DOHH2 (cell line): Measurements from ENCODE around the gene ADAP1.

Source experiments
- H3F3A ChIP-seq: fragments of 200-600 bp; sonication (generic), shearing (Covaris generic); 2 replicates; pipeline ENCODE4 v1.6.0; 2016; ENCODE audit warnings: antibody characterized with exemption, mild to moderate bottlenecking; ENCODE audit not compliant: control insufficient read depth, insufficient read depth
- H3K27ac ChIP-seq: fragments of 200-600 bp; sonication (generic); 2 replicates; pipeline ENCODE4 v1.5.1; 2014; ENCODE audit warnings: low read depth, mild to moderate bottlenecking, low read length, moderate library complexity
- H3K27me3 ChIP-seq: fragments of 200-600 bp; sonication (generic); 2 replicates; pipeline ENCODE4 v1.6.1; 2014; ENCODE audit warnings: mild to moderate bottlenecking, low read length, mixed read lengths; ENCODE audit not compliant: control insufficient read depth
- H3K36me3 ChIP-seq: fragments of 200-600 bp; sonication (generic); 2 replicates; pipeline ENCODE4 v1.6.1; 2014; ENCODE audit warnings: mild to moderate bottlenecking, low read length, moderate library complexity, mixed read lengths; ENCODE audit not compliant: control insufficient read depth
- H3K4me1 ChIP-seq: fragments of 200-600 bp; sonication (generic); 2 replicates; pipeline ENCODE4 v1.6.1; 2014; ENCODE audit warnings: mild to moderate bottlenecking, low read length, mixed read lengths; ENCODE audit not compliant: control insufficient read depth
- H3K4me2 ChIP-seq: fragments of 200-600 bp; sonication (generic); 2 replicates; pipeline ENCODE4 v1.6.0; 2014; ENCODE audit warnings: mild to moderate bottlenecking, low read length, moderate library complexity
- H3K4me3 ChIP-seq: fragments of 200-600 bp; sonication (generic); 2 replicates; pipeline ENCODE4 v1.5.1; 2014; ENCODE audit warnings: mild to moderate bottlenecking, low read length, mixed read lengths
- H3K79me2 ChIP-seq: fragments of 200-600 bp; sonication (generic); 2 replicates; pipeline ENCODE4 v1.6.1; 2014; ENCODE audit warnings: mild to moderate bottlenecking, low read length, mixed read lengths; ENCODE audit not compliant: control insufficient read depth
- H3K9me2 ChIP-seq: fragments of 200-600 bp; sonication (generic); replicated peaks from 2 replicates; pipeline ENCODE4 v1.6.1; 2014; ENCODE audit warnings: mild to moderate bottlenecking, low read length, mixed read lengths; ENCODE audit not compliant: control insufficient read depth
- H3K9me3 ChIP-seq: fragments of 200-600 bp; sonication (generic); 2 replicates; pipeline ENCODE4 v1.6.1; 2014; ENCODE audit warnings: antibody characterized with exemption, low read length, mixed read lengths; ENCODE audit not compliant: control insufficient read depth, insufficient read depth
- H4K20me1 ChIP-seq: fragments of 200-600 bp; sonication (generic); 2 replicates; pipeline ENCODE4 v1.6.0; 2014; ENCODE audit warnings: low read depth, mild to moderate bottlenecking, antibody characterized with exemption, low read length, moderate library complexity; ENCODE audit not compliant: control insufficient read depth, insufficient read depth
- EZH2phosphoT487 ChIP-seq: fragments of 200-600 bp; sonication (generic); IDR thresholded peaks from 2 replicates; pipeline ENCODE4 v1.6.1; 2017; ENCODE audit warnings: borderline replicate concordance, mild to moderate bottlenecking, antibody characterized with exemption, low read length, moderate library complexity, mixed read lengths
- TF ChIP-seq, protein P1 (sequence below): fragments of 200-600 bp; sonication (generic); IDR thresholded peaks from one replicate; pipeline ENCODE4 v1.5.1; 2014; ENCODE audit warnings: antibody characterized with exemption, mild to moderate bottlenecking, low read depth, low read length; ENCODE audit not compliant: poor library complexity, severe bottlenecking

Gene ADAP1

DNA sequence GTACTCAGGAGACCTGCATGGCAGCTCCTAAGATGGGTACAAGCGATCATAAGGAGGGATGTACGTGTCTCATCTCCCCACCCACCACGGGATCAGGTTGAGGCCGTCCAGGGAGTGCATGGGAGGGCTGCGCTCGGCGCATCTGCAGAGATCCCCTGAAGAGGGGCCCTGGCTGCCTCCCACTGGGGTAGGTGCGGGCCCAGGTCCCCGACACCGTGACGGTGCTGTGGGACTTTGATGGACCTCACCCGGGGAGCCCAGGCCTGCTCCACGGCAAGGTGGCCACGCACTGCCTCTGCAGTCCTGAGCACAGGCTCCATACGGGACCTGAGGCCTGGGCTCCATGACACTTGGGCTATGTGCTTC is 65.5 kb downstream of the ADAP1 start:
- Histone ChIP-seq H3K27ac (no peak overlapping the region), H3K9me3 (no peaks in the 10 kb centered on the region), H3K36me3 (peaks cover 71% of the 10 kb centered on the region), H3K79me2 (peaks cover 53% of the 10 kb centered on the region), H3K4me1 (no peaks in the 10 kb centered on the region), H4K20me1 (no peaks in the 10 kb centered on the region; the same call in 1 of the 2 replicates), H3K4me2 (no peak overlapping the region), H3F3A (no peaks in the 10 kb centered on the region), H3K9me2 (no peaks in the 10 kb centered on the region), H3K4me3 (no peak overlapping the region), H3K27me3 (no peaks in the 10 kb centered on the region)
- no peak for TF ChIP-seq EZH2phosphoT487
- TF ChIP-seq, protein P1, sequence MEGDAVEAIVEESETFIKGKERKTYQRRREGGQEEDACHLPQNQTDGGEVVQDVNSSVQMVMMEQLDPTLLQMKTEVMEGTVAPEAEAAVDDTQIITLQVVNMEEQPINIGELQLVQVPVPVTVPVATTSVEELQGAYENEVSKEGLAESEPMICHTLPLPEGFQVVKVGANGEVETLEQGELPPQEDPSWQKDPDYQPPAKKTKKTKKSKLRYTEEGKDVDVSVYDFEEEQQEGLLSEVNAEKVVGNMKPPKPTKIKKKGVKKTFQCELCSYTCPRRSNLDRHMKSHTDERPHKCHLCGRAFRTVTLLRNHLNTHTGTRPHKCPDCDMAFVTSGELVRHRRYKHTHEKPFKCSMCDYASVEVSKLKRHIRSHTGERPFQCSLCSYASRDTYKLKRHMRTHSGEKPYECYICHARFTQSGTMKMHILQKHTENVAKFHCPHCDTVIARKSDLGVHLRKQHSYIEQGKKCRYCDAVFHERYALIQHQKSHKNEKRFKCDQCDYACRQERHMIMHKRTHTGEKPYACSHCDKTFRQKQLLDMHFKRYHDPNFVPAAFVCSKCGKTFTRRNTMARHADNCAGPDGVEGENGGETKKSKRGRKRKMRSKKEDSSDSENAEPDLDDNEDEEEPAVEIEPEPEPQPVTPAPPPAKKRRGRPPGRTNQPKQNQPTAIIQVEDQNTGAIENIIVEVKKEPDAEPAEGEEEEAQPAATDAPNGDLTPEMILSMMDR: no peak

DNA sequence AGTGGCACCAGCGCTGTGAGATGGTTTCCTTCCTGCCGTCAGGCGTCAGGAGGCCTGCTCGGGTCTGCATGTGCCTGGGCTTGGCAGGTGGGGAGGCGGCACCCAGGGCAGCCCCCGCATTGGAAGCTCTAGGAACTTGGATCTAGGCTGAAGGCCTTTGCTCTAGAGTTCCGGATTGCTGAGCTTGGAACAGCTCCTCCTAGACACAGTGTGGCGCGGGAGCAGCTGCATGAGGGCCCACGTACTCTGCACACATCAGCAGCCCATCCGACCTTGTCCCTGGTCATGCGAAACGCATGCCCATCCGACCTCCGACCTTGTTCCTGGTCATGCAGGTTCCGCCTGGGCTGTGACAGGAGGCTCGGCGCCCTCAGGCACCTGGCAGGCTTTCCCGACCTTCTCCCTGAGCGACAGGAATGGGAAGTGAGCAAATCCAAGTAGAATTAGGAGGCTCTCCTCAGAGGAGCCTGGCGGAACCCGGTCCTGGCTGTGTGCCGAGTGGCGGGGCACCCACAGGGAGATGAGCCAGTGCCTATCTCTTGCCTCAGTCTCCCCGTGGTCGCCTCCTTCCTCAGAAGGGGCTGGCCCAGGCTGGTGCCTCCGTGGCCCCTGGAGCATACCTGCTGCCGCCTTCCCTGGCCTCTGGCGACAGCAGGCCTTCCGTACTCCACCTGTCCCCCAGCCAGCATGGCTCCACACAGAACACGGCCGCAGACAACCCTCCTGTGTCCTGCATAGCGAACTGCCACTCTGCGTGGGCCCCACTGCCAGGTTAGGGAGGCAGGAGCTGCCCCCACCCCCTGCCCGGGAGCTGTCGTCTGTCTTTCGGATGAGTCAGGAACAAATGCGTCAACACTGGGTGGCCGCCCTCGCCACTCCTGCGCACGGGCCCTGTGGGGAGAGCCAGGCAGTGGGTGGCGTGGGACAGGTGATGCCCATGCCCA is 66.1 kb downstream of the ADAP1 start:
- H4K20me1 ChIP-seq: peaks cover 3% of the 10 kb centered on the region
- peaks cover 60% of the 10 kb centered on the region for H3K79me2 ChIP-seq
- H3K4me1 ChIP-seq: no peaks in the 10 kb centered on the region
- H3F3A ChIP-seq: no peaks in the 10 kb centered on the region
- H3K9me2 ChIP-seq: no peaks in the 10 kb centered on the region
- TF ChIP-seq EZH2phosphoT487: no peak
- TF ChIP-seq, protein P1: no peak
- no peaks in the 10 kb centered on the region for H3K27me3 ChIP-seq
- H3K36me3 ChIP-seq: peaks cover 67% of the 10 kb centered on the region
- H3K9me3 ChIP-seq: no peaks in the 10 kb centered on the region
- no peak overlapping the region for H3K4me3 ChIP-seq
- H3K4me2 ChIP-seq: no peak overlapping the region
- H3K27ac ChIP-seq: no peak overlapping the region

DNA sequence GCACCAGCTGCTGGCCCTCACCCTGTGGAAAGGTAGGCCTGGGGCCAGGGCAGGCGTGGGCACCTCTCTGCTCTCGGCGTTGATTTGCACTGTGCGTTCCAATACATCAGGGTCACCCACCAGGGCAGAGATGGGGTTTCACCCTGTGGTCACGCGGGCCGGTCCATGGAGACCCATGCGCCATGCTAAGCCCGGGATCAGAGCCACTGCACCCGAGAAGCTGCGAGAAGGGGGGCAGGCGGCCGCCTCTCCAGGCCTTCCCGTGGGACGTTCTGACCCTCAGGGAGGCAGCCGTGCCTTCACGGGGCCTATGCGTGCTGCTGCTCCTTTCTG is 67.0 kb downstream of the ADAP1 start:
- Histone ChIP-seq H3K27ac (no peak overlapping the region), H3K4me2 (no peak overlapping the region), H3K9me3 (no peaks in the 10 kb centered on the region)

More for the DNA sequence above, 67.0 kb downstream of the ADAP1 start:
- no peaks in the 10 kb centered on the region for H3F3A ChIP-seq
- H3K4me1 ChIP-seq: no peaks in the 10 kb centered on the region
- H3K9me2 ChIP-seq: no peaks in the 10 kb centered on the region
- H3K27me3 ChIP-seq: no peaks in the 10 kb centered on the region
- peaks cover 68% of the 10 kb centered on the region for H3K79me2 ChIP-seq
- peaks cover 3% of the 10 kb centered on the region for H4K20me1 ChIP-seq
- peaks cover 61% of the 10 kb centered on the region for H3K36me3 ChIP-seq
- TF ChIP-seq, protein P1: no peak
- no peak for TF ChIP-seq EZH2phosphoT487
- no peak overlapping the region for H3K4me3 ChIP-seq
